ENCODE measurements around the gene TIMM50. TPM values are rescaled to one million over a fixed set of nuclear protein-coding genes. Genes with fewer than 3 reads are reported as not detected.

TIMM50 gene
- total RNA-seq, 1 donor from 2014 or later: 39.9 TPM

DNA sequence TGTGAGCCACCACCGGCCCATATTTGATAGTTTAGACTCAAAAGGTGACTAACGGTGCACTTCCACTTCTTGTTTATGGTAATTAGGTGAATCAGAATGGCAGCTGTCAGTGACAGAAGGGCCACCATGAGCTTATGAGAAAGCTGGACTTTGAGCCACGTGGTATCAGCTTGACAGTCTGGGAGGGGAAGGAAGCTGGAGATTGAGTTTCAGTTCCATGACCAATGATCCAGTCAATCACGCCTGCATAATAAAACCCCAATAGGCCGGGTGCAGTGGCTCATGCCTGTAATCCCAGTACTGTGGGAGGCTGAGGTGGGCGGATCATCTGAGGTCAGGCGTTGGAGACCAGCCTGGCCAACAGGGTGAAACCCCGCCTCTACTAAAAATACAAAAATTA lies 43.9 kb downstream of the TIMM50 start:
- TF ChIP-seq EZH2phosphoT487 (IDR thresholded peaks at IDR 0.05): no peak
- no peak for TF ChIP-seq CTCF (IDR thresholded peaks at IDR 0.05)
- no peak for TF ChIP-seq EZH2 (IDR thresholded peaks at IDR 0.05)
- H3K36me3 ChIP-seq: no peaks in the 10 kb centered on the region
- H3K79me2 ChIP-seq (ENCODE audit: low read depth): peaks cover 13% of the 10 kb centered on the region
- H3K4me1 ChIP-seq: no peaks in the 10 kb centered on the region
- H3K36me3 Mint-ChIP-seq: peaks cover 11% of the 10 kb centered on the region
- no peaks in the 10 kb centered on the region for H4K20me1 ChIP-seq (ENCODE audit: low read depth)
- H3K27me3 ChIP-seq: no peaks in the 10 kb centered on the region
- H3K4me1 Mint-ChIP-seq: peaks cover 2% of the 10 kb centered on the region
- H3K27me3 Mint-ChIP-seq (ENCODE audit: insufficient read depth, low read depth): peaks cover 3% of the 10 kb centered on the region
- H3K4me3 ChIP-seq: no peak overlapping the region
- H3K9me3 ChIP-seq (ENCODE audit: low read depth): no peaks in the 10 kb centered on the region
- no peak overlapping the region for H3K27ac ChIP-seq
- no peak overlapping the region for H2AFZ ChIP-seq (replicated peaks)
- no peaks in the 10 kb centered on the region for H3F3A ChIP-seq (ENCODE audit: low read depth)
- no peak for DNase-seq (ENCODE audit: low spot score)
- H3K4me3 Mint-ChIP-seq: no peak overlapping the region
- no peak overlapping the region for H3K27ac Mint-ChIP-seq
- no peaks in the 10 kb centered on the region for H3K9me3 Mint-ChIP-seq
- no peak overlapping the region for H3K9ac ChIP-seq
- H3K4me2 ChIP-seq: no peak overlapping the region

GRCh38 chr19:39525205-39525604 lies 44.6 kb downstream of the TIMM50 start:
- Histone ChIP-seq H3K4me3 (no peak overlapping the region), H4K20me1 (ENCODE audit: low read depth) (peaks cover under 1% of the 10 kb centered on the region), H3K9me3 (ENCODE audit: low read depth) (no peaks in the 10 kb centered on the region), H3K4me1 (no peaks in the 10 kb centered on the region), H3K9ac (no peak overlapping the region), H3F3A (ENCODE audit: low read depth) (no peaks in the 10 kb centered on the region), H3K27me3 (no peaks in the 10 kb centered on the region), H2AFZ (replicated peaks) (no peak overlapping the region), H3K27ac (no peak overlapping the region), H3K79me2 (ENCODE audit: low read depth) (peaks cover 20% of the 10 kb centered on the region), H3K36me3 (no peaks in the 10 kb centered on the region), H3K4me2 (no peak overlapping the region)
- Mint-ChIP-seq H3K4me1 (no peaks in the 10 kb centered on the region), H3K36me3 (peaks cover 12% of the 10 kb centered on the region), H3K27me3 (ENCODE audit: insufficient read depth, low read depth) (peaks cover 3% of the 10 kb centered on the region), H3K27ac (no peak overlapping the region), H3K9me3 (no peaks in the 10 kb centered on the region), H3K4me3 (no peak overlapping the region)
- DNase-seq (ENCODE audit: low spot score): no peak
- no peak for TF ChIP-seq EZH2phosphoT487 (IDR thresholded peaks at IDR 0.05)
- no peak for TF ChIP-seq EZH2 (IDR thresholded peaks at IDR 0.05)
- TF ChIP-seq CTCF (IDR thresholded peaks at IDR 0.05): no peak

DNA sequence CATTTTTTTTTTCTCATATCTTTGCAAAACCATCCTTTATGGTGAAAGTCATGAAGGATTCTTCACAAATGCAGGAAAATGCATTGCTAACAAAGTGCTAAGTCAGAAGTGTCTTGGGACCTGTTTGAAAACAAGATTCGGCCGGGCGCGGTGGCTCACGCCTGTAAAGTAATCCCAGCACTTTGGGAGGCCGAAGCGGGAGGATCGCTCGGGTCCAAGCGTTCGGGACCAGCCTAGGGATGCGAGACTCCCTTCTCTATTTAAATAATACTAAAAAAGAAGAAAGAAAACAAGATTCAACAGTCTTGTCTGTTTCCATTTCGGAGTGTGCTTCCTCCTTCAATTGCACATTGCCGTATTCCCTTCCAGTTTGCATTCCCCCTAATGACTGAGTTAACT lies 51.2 kb downstream of the TIMM50 start:
- H3K9me3 ChIP-seq (ENCODE audit: low read depth): no peaks in the 10 kb centered on the region
- H3F3A ChIP-seq (ENCODE audit: low read depth): peaks cover 15% of the 10 kb centered on the region
- H3K9me3 Mint-ChIP-seq: no peaks in the 10 kb centered on the region
- peaks cover 18% of the 10 kb centered on the region for H3K4me1 ChIP-seq
- H2AFZ ChIP-seq (replicated peaks): peak overlapping the region; percentile 88
- peaks cover 3% of the 10 kb centered on the region for H3K27me3 Mint-ChIP-seq (ENCODE audit: insufficient read depth, low read depth)
- peaks cover 40% of the 10 kb centered on the region for H3K79me2 ChIP-seq (ENCODE audit: low read depth)
- TF ChIP-seq CTCF (IDR thresholded peaks at IDR 0.05) (no peak), EZH2phosphoT487 (IDR thresholded peaks at IDR 0.05) (no peak), EZH2 (IDR thresholded peaks at IDR 0.05) (no peak)
- peaks cover 11% of the 10 kb centered on the region for H3K36me3 Mint-ChIP-seq
- peak overlapping the region; percentile 85 for H3K9ac ChIP-seq
- H3K4me3 Mint-ChIP-seq: peak overlapping the region; percentile 97
- no peaks in the 10 kb centered on the region for H3K36me3 ChIP-seq
- H3K27ac Mint-ChIP-seq: peak overlapping the region; percentile 94
- H3K27ac ChIP-seq: no peak overlapping the region
- H4K20me1 ChIP-seq (ENCODE audit: low read depth): peaks cover 19% of the 10 kb centered on the region
- H3K27me3 ChIP-seq: no peaks in the 10 kb centered on the region
- H3K4me3 ChIP-seq: peak overlapping the region; percentile 96
- peak overlapping the region; percentile 98 for H3K4me2 ChIP-seq
- DNase-seq (ENCODE audit: low spot score): no peak
- H3K4me1 Mint-ChIP-seq: peaks cover 11% of the 10 kb centered on the region

Data from neural progenitor cell (in vitro differentiated cells).